Measurements from ENCODE around the gene MEF2B. TPM values are rescaled to one million over a fixed set of nuclear protein-coding genes. Genes with fewer than 3 reads are reported as not detected.

Gene MEF2B
- total and polyA plus RNA-seq, 10 of the 15 experiments (the other 5 are each of a cell fraction or from before 2014, with no cell fraction given) = 0.09 to 33.0 (median 8.9) TPM

- BruUV-seq (replicated peaks) = no TSS peak
- FAIRE-seq = no peak
- no peak for DNase-seq (ENCODE audit: low read depth, low spot score)
- intact Hi-C loops (cut with micrococcal nuclease; ENCODE audit: unreplicated experiment) = no loop called here
- Histone ChIP-seq H3K4me1 (ENCODE audit: control insufficient read depth, insufficient read depth, low read length) (peaks cover 10% of the 10 kb centered on the region; the same call in 1 of the 2 replicates), H3K36me3 (ENCODE audit: control insufficient read depth in 2 of 2, insufficient read depth in 2 of 2, low read length in 1 of 2) (no peaks in the 10 kb centered on the region), H2AFZ (ENCODE audit: control insufficient read depth, low read depth, low read length) (no peak overlapping the region), H3K79me2 (ENCODE audit: control insufficient read depth, insufficient read depth, low read length) (no peaks in the 10 kb centered on the region), H3K9ac (ENCODE audit: control insufficient read depth, insufficient read depth, low read length) (no peak overlapping the region), H3K9me3 (replicated peaks; ENCODE audit: control insufficient read depth, insufficient read depth, low read length) (0 out of 3 replicates have a peak, but pooled peaks cover 2% of the 10 kb centered on the region), H3K27ac (ENCODE audit: control insufficient read depth, insufficient read depth) (no peak overlapping the region), H3K4me3 (no peak overlapping the region), H3K27me3 (replicated peaks in 1 of 2; ENCODE audit: control insufficient read depth in 2 of 2, insufficient read depth in 2 of 2, low read length in 1 of 2) (peaks cover 0 to 2% of the 10 kb centered on the region in 2 experiments; a peak in 1 of 4 replicates), H3K4me2 (ENCODE audit: control insufficient read depth, insufficient read depth) (no peak overlapping the region), H4K20me1 (ENCODE audit: control insufficient read depth, insufficient read depth) (no peaks in the 10 kb centered on the region)
- 0% methylated on average over 5 of the region's 5 CpGs for WGBS (ENCODE audit: insufficient coverage, insufficient replicate concordance, low lambda C conversion rate, missing lambda C conversion rate)
- ChIA-PET RAD21 (ENCODE audit: unreplicated experiment) (interaction anchor here (1.2 kb wide), 1 partner anchor 11 kb away, joined by 3 read pairs; the partner anchor contains the start of gene NR2C2AP), POLR2A (no interaction called here), SMC1A (ENCODE audit: uncharacterized antibody, unreplicated experiment) (no interaction called here), CTCF (interaction anchor here (1.0 kb wide), 1 partner anchor 39 kb away, joined by 3 read pairs; no protein-coding TSS in a partner anchor)
- in situ Hi-C loops (cut with MboI) = no loop called here
- ATAC-seq = peak; percentile 45
- no peak for TF ChIP-seq BCL11A (IDR thresholded peaks at IDR 0.05; ENCODE audit: low read depth, low read length)
- no peak for TF ChIP-seq CBFB (IDR thresholded peaks at IDR 0.05; ENCODE audit: low read depth)
- TF ChIP-seq NKRF (conservative IDR thresholded peaks at IDR 0.05) = no peak
- TF ChIP-seq EZH2 (IDR thresholded peaks at IDR 0.05; ENCODE audit: borderline replicate concordance, control insufficient read depth, low read depth, low read length) = no peak
- TF ChIP-seq SIX5 (IDR thresholded peaks at IDR 0.05; ENCODE audit: low read depth, low read length, severe bottlenecking) = no peak
- TF ChIP-seq ZBED1 (IDR thresholded peaks at IDR 0.05; ENCODE audit: borderline replicate concordance) = no peak
- TF ChIP-seq POU2F2 (IDR thresholded peaks at IDR 0.05; ENCODE audit: borderline replicate concordance, low read depth, low read length) = peak; percentile 91; the same call in 2 of the 3 replicates
These were observed 44.1 kb upstream of the MEF2B start for GRCh38 chr19:19214159-19214490.
